HepG2 (cell line): ENCODE results near the gene IZUMO4. TPM values are rescaled to one million over a fixed set of nuclear protein-coding genes. Genes with fewer than 3 reads are reported as not detected.

Experiments used
- DNMT1 ChIP-seq: sonication (generic); formaldehyde crosslinking; IDR thresholded peaks from 2 replicates; pipeline ENCODE4 v1.5.1; 2020; ENCODE audit warnings: mild to moderate bottlenecking, missing genetic modification reagents
- HOXA9 ChIP-seq: sonication (generic); formaldehyde crosslinking; IDR thresholded peaks from 2 replicates; pipeline ENCODE4 v1.8.1; 2022; ENCODE audit warnings: missing genetic modification reagents, mild to moderate bottlenecking, moderate library complexity, borderline replicate concordance
- KLF9 ChIP-seq: IDR thresholded peaks from 2 replicates; pipeline ENCODE4 v1.6.1; 2016; ENCODE audit warnings: low read depth
- MZF1 ChIP-seq: sonication (generic); formaldehyde crosslinking; IDR thresholded peaks from 2 replicates; pipeline ENCODE4 v1.8.1; 2023; ENCODE audit warnings: mild to moderate bottlenecking, missing genetic modification reagents, borderline replicate concordance
- NR1H2 ChIP-seq: sonication (generic); formaldehyde crosslinking; IDR thresholded peaks from 2 replicates; pipeline ENCODE4 v1.8.1; 2022; ENCODE audit warnings: low read depth, missing genetic modification reagents, borderline replicate concordance
- ONECUT2 ChIP-seq: sonication (generic); formaldehyde crosslinking; IDR thresholded peaks from 2 replicates; pipeline ENCODE4 v1.4.0; 2020; ENCODE audit warnings: missing genetic modification reagents
- RBAK ChIP-seq: sonication (generic); formaldehyde crosslinking; IDR thresholded peaks from 2 replicates; pipeline ENCODE4 v1.5.1; 2020; ENCODE audit warnings: mild to moderate bottlenecking, missing genetic modification reagents
- SAP130 ChIP-seq: IDR thresholded peaks from 2 replicates; pipeline ENCODE4 v1.6.1; 2016; ENCODE audit warnings: low read depth
- SOX13 ChIP-seq, 3 experiments: fragments of 450-650 bp in 1 of 3; sonication (generic) in 1 of 3; formaldehyde crosslinking in 1 of 3; IDR thresholded peaks in 2 of 3; conservative IDR thresholded peaks in 1 of 3; 2 replicates each; pipeline versions ENCODE4 v1.5.0 to v1.6.1; 2016 to 2020; ENCODE audit warnings: antibody characterized with exemption in 1 of 3, mild to moderate bottlenecking in 1 of 3, missing compliant biosample characterization in 1 of 3, missing genetic modification reagents in 1 of 3, moderate library complexity in 1 of 3
- SOX6 ChIP-seq, 2 experiments: fragments of 450-650 bp in 1 of 2; sonication (generic) in 1 of 2; formaldehyde crosslinking in 1 of 2; IDR thresholded peaks; 2 replicates each; pipeline versions ENCODE4 v1.4.0 to v1.6.1; 2017 to 2020; ENCODE audit warnings: antibody characterized with exemption in 1 of 2, mild to moderate bottlenecking in 1 of 2, missing genetic modification reagents in 1 of 2
- SPEN ChIP-seq: sonication (generic); formaldehyde crosslinking; IDR thresholded peaks from 2 replicates; pipeline ENCODE4 v1.5.1; 2020; ENCODE audit warnings: low read depth, mild to moderate bottlenecking, missing genetic modification reagents
- TGIF2 ChIP-seq: IDR thresholded peaks from 2 replicates; pipeline ENCODE4 v1.6.1; 2016; ENCODE audit warnings: control low read depth, missing compliant biosample characterization
- U2AF1 ChIP-seq: fragments of 200-400 bp; formaldehyde crosslinking; optimal IDR thresholded peaks from 2 replicates; pipeline ENCODE3; 2017; ENCODE audit warnings: mild to moderate bottlenecking, low read depth, low read length
- ZMYM3 ChIP-seq: sonication (generic); formaldehyde crosslinking; IDR thresholded peaks from 2 replicates; pipeline ENCODE4 v1.5.1; 2020; ENCODE audit warnings: mild to moderate bottlenecking, missing genetic modification reagents
- ZNF567 ChIP-seq: sonication (generic); formaldehyde crosslinking; IDR thresholded peaks from 2 replicates; pipeline ENCODE4 v1.8.1; 2023; ENCODE audit warnings: mild to moderate bottlenecking, missing genetic modification reagents, borderline replicate concordance
- ZNF616 ChIP-seq: sonication (generic); formaldehyde crosslinking; IDR thresholded peaks from 2 replicates; pipeline ENCODE4 v1.5.0; 2020; ENCODE audit warnings: low read depth, mild to moderate bottlenecking, missing genetic modification reagents
- ZNF883 ChIP-seq: sonication (generic); formaldehyde crosslinking; IDR thresholded peaks from 2 replicates; pipeline ENCODE4 v1.5.1; 2020; ENCODE audit warnings: mild to moderate bottlenecking, missing genetic modification reagents; ENCODE audit errors: not compliant biosample characterization
- polyA plus RNA-seq, 8 experiments: library from polyadenylated mRNA; depleted of rRNA in 3 of 8; stranded (reverse) in 7 of 8; unstranded in 1 of 8; fragments of >200 nt; fragmentation: Illumina TruSeq in 4 of 8; extraction: Trizol in 4 of 8; gene quantifications; 2 replicates each; pipeline versions ENCODE4 v1.2.1 to v1.2.3, GENCODE V29; 2011 to 2016; ENCODE audit warnings: low read depth in 4 of 8, missing spikeins in 1 of 8, mixed read lengths in 1 of 8; ENCODE audit not compliant: insufficient read depth in 1 of 8
- total RNA-seq, 5 experiments: library from RNA; depleted of rRNA; stranded (reverse); fragments of >200 nt; fragmentation: Illumina TruSeq; extraction: Trizol; gene quantifications; 2 replicates each; pipeline ENCODE4 v1.2.3, GENCODE V29; 2016; ENCODE audit warnings: low read depth in 1 of 5
- TF ChIP-seq, protein P1 (sequence below): sonication (generic); formaldehyde crosslinking; IDR thresholded peaks from 2 replicates; pipeline ENCODE4 v1.8.0; 2023; ENCODE audit warnings: mild to moderate bottlenecking, missing genetic modification reagents
- TF ChIP-seq, protein P2 (sequence below): sonication (generic); formaldehyde crosslinking; IDR thresholded peaks from 2 replicates; pipeline ENCODE4 v1.4.0; 2020; ENCODE audit warnings: missing genetic modification reagents, borderline replicate concordance
- TF ChIP-seq, protein P3 (sequence below): sonication (generic); formaldehyde crosslinking; conservative IDR thresholded peaks from 2 replicates; pipeline ENCODE4 v1.4.0; 2020; ENCODE audit warnings: mild to moderate bottlenecking, missing genetic modification reagents, moderate library complexity

IZUMO4 gene
- total and polyA plus RNA-seq, 2 of the 13 experiments (the other 11 are each of a cell fraction or from before 2014, with no cell fraction given): 0.77 to 3.9 TPM

DNA sequence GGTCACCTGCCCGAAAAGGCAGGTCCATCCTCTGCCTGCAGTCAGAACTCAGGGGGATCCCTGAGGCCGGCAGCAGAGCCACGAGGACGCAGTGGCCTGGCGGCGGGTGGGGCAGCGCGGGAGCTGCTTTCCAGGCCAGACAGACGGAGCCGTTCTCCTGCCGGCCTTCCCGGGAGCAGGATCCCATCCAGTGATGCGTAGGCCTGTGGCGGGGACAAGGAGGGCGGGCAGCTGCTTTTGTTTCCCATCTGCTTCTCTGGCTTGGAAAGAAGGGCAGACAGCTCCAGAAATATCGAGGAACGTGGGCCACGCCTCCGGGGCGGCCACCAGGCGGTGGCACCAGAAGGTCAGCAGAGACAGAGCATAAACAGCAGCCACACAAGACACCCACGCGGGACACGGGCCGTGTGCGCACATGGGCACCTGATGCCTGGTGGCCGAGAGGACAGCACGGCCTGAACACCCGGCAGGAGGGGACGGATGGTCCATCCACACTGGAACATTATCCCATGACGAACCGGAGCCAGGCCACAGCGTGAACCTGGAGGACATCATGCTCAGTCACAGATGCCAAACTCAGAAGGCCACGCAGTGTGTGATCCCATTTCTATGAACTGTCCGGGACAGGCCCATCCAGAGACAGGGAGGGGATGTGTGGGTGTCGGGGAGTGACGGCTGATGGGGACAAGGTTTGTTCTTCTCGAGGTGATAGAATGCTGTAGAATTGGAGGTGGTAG lies 31.8 kb upstream of the IZUMO4 start (continued):
- TF ChIP-seq ZNF567 (no peak), TGIF2 (CRISPR knock-in tag) (no peak), SOX13 (IDR thresholded peaks at IDR 0.05) (no peak), SOX13 (CRISPR knock-in tag; conservative IDR thresholded peaks at IDR 0.05 in 1 of 2, IDR thresholded peaks at IDR 0.05 in 1 of 2) (no peak), SPEN (CRISPR knock-in tag) (0 out of 2 replicates have a peak, but pooled peaks have one; percentile 31), ZMYM3 (no peak), U2AF1 (no peak), NR1H2 (CRISPR knock-in tag) (no peak), ONECUT2 (CRISPR knock-in tag) (no peak), MZF1 (CRISPR knock-in tag) (0 out of 2 replicates have a peak, but pooled peaks have one; percentile 37), SAP130 (peak; percentile 66), ZNF883 (peak; percentile 78), ZNF616 (CRISPR knock-in tag) (no peak), KLF9 (CRISPR knock-in tag) (no peak), SOX6 (IDR thresholded peaks at IDR 0.05) (no peak), SOX6 (CRISPR knock-in tag; IDR thresholded peaks at IDR 0.05) (peak; percentile 26; the same call in 1 of the 2 replicates), RBAK (CRISPR knock-in tag) (no peak), DNMT1 (no peak), HOXA9 (CRISPR knock-in tag) (no peak)
- TF ChIP-seq, protein P1, sequence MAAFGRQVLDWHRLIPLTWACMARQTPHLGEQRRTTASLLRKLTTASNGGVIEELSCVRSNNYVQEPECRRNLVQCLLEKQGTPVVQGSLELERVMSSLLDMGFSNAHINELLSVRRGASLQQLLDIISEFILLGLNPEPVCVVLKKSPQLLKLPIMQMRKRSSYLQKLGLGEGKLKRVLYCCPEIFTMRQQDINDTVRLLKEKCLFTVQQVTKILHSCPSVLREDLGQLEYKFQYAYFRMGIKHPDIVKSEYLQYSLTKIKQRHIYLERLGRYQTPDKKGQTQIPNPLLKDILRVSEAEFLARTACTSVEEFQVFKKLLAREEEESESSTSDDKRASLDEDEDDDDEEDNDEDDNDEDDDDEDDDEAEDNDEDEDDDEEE (CRISPR knock-in tag): no peak; the same call in 1 of the 2 replicates
- TF ChIP-seq, protein P2, sequence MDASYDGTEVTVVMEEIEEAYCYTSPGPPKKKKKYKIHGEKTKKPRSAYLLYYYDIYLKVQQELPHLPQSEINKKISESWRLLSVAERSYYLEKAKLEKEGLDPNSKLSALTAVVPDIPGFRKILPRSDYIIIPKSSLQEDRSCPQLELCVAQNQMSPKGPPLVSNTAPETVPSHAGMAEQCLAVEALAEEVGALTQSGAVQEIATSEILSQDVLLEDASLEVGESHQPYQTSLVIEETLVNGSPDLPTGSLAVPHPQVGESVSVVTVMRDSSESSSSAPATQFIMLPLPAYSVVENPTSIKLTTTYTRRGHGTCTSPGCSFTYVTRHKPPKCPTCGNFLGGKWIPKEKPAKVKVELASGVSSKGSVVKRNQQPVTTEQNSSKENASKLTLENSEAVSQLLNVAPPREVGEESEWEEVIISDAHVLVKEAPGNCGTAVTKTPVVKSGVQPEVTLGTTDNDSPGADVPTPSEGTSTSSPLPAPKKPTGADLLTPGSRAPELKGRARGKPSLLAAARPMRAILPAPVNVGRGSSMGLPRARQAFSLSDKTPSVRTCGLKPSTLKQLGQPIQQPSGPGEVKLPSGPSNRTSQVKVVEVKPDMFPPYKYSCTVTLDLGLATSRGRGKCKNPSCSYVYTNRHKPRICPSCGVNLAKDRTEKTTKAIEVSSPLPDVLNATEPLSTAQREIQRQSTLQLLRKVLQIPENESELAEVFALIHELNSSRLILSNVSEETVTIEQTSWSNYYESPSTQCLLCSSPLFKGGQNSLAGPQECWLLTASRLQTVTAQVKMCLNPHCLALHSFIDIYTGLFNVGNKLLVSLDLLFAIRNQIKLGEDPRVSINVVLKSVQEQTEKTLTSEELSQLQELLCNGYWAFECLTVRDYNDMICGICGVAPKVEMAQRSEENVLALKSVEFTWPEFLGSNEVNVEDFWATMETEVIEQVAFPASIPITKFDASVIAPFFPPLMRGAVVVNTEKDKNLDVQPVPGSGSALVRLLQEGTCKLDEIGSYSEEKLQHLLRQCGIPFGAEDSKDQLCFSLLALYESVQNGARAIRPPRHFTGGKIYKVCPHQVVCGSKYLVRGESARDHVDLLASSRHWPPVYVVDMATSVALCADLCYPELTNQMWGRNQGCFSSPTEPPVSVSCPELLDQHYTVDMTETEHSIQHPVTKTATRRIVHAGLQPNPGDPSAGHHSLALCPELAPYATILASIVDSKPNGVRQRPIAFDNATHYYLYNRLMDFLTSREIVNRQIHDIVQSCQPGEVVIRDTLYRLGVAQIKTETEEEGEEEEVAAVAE (CRISPR knock-in tag): peak; percentile 32; the same call in 1 of the 2 replicates
- TF ChIP-seq, protein P3, sequence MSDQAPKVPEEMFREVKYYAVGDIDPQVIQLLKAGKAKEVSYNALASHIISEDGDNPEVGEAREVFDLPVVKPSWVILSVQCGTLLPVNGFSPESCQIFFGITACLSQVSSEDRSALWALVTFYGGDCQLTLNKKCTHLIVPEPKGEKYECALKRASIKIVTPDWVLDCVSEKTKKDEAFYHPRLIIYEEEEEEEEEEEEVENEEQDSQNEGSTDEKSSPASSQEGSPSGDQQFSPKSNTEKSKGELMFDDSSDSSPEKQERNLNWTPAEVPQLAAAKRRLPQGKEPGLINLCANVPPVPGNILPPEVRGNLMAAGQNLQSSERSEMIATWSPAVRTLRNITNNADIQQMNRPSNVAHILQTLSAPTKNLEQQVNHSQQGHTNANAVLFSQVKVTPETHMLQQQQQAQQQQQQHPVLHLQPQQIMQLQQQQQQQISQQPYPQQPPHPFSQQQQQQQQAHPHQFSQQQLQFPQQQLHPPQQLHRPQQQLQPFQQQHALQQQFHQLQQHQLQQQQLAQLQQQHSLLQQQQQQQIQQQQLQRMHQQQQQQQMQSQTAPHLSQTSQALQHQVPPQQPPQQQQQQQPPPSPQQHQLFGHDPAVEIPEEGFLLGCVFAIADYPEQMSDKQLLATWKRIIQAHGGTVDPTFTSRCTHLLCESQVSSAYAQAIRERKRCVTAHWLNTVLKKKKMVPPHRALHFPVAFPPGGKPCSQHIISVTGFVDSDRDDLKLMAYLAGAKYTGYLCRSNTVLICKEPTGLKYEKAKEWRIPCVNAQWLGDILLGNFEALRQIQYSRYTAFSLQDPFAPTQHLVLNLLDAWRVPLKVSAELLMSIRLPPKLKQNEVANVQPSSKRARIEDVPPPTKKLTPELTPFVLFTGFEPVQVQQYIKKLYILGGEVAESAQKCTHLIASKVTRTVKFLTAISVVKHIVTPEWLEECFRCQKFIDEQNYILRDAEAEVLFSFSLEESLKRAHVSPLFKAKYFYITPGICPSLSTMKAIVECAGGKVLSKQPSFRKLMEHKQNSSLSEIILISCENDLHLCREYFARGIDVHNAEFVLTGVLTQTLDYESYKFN (CRISPR knock-in tag): 0 out of 2 replicates have a peak, but pooled peaks have one; percentile 27
